Gastrocnemius medialis (tissue), 4 donors: ENCODE results near the gene BAHCC1.

Experiments used
- CTCF ChIP-seq, 5 experiments: fragments of 450-650 bp in 3 of 5; fragments of 200-600 bp in 2 of 5; sonication (generic) in 2 of 5; IDR thresholded peaks in 4 of 5; conservative IDR thresholded peaks in 1 of 5; 1 replicate in 4 of 5; 2 replicates in 1 of 5; pipeline ENCODE4 v1.5.1; 2016 to 2019; ENCODE audit warnings: antibody characterized with exemption in 5 of 5, mild to moderate bottlenecking in 3 of 5, moderate library complexity in 3 of 5
- POLR2A ChIP-seq, 2 donors: fragments of 450-650 bp; IDR thresholded peaks; one replicate each; pipeline ENCODE4 v1.6.1; 2017; ENCODE audit warnings: antibody characterized with exemption in 2 of 2, mild to moderate bottlenecking in 2 of 2, moderate library complexity in 2 of 2

GRCh38 chr17:81403671-81404534 lies 8.6 kb downstream of the BAHCC1 start:
- TF ChIP-seq CTCF (IDR thresholded peaks at IDR 0.05 in 4 of 5, conservative IDR thresholded peaks at IDR 0.05 in 1 of 5) = no peak
- TF ChIP-seq POLR2A (IDR thresholded peaks at IDR 0.05) = no peak
